AG10803 (cell line): ENCODE data around the gene DENND1C.

ENCODE experiments used
- DNase-seq: peaks from one replicate; pipeline ENCODE4 v3.0.0; 2010; ENCODE audit warnings: low read depth
- H3K4me3 ChIP-seq: 2 replicates; pipeline ENCODE4 v1.5.1; 2011; ENCODE audit warnings: mild to moderate bottlenecking, low read length, control low read depth
- CTCF ChIP-seq: conservative IDR thresholded peaks from 2 replicates; pipeline ENCODE4 v1.5.1; 2011; ENCODE audit warnings: mild to moderate bottlenecking, low read length, control low read depth, inconsistent platforms

The DENND1C gene

GRCh38 chr19:6495947-6496346 is 14.4 kb upstream of the DENND1C start:
- TF ChIP-seq CTCF = no peak
- no peak for DNase-seq

GRCh38 chr19:6494438-6495036 is 12.9 kb upstream of the DENND1C start:
- TF ChIP-seq CTCF = no peak
- no peak for DNase-seq

More at GRCh38 chr19:6495947-6496346, 14.4 kb upstream of the DENND1C start:
- no peak overlapping the region for H3K4me3 ChIP-seq

GRCh38 chr19:6491802-6492592 is 10.4 kb upstream of the DENND1C start:
- DNase-seq = no peak
- H3K4me3 ChIP-seq = no peak overlapping the region
- no peak for TF ChIP-seq CTCF

More at GRCh38 chr19:6494438-6495036, 12.9 kb upstream of the DENND1C start:
- H3K4me3 ChIP-seq = no peak overlapping the region

GRCh38 chr19:6490134-6490533 is 8.5 kb upstream of the DENND1C start:
- DNase-seq = no peak
- H3K4me3 ChIP-seq = no peak overlapping the region
- TF ChIP-seq CTCF = no peak

GRCh38 chr19:6489278-6490061 is 7.9 kb upstream of the DENND1C start:
- DNase-seq = no peak
- no peak overlapping the region for H3K4me3 ChIP-seq
- TF ChIP-seq CTCF = no peak

- no peak overlapping the region for H3K4me3 ChIP-seq
- TF ChIP-seq CTCF = no peak
Measured at GRCh38 chr19:6484831-6485230, 3.2 kb upstream of the DENND1C start.

More at GRCh38 chr19:6484831-6485230, 3.2 kb upstream of the DENND1C start:
- DNase-seq = no peak
